ENCODE data around the gene RNF152.

GRCh38 chr18:61888622-61889021 is 4.2 kb downstream of the RNF152 start:
- TF ChIP-seq TAF1 (IDR thresholded peaks at IDR 0.05; ENCODE audit: borderline replicate concordance, low read depth, low read length) (no peak), CTCF (IDR thresholded peaks at IDR 0.05) (no peak), FOXJ3 (CRISPR knock-in tag; IDR thresholded peaks at IDR 0.05) (no peak), RFX5 (IDR thresholded peaks at IDR 0.05; ENCODE audit: low read length) (no peak), MAX (IDR thresholded peaks at IDR 0.05; ENCODE audit: low read depth) (no peak), TEAD4 (IDR thresholded peaks at IDR 0.05; ENCODE audit: borderline replicate concordance, insufficient read depth) (no peak), USF1 (IDR thresholded peaks at IDR 0.05; ENCODE audit: borderline replicate concordance, low read depth) (no peak)
- TF ChIP-seq, protein P1, sequence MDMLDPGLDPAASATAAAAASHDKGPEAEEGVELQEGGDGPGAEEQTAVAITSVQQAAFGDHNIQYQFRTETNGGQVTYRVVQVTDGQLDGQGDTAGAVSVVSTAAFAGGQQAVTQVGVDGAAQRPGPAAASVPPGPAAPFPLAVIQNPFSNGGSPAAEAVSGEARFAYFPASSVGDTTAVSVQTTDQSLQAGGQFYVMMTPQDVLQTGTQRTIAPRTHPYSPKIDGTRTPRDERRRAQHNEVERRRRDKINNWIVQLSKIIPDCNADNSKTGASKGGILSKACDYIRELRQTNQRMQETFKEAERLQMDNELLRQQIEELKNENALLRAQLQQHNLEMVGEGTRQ (IDR thresholded peaks at IDR 0.05; ENCODE audit: borderline replicate concordance, low read depth, low read length) = no peak
